GM19395 (cell line): ENCODE data around the gene GOLGA6A.
"Not testable (repeated sequence)": the region's sequence is repeated elsewhere in the genome, so short reads cannot be mapped to it uniquely, and the experiment has no call there.

Experiments
- ATAC-seq: cut with Tn5 transposase; IDR thresholded peaks from one replicate; pipeline ENCODE4 v1.9.1; 2021; ENCODE audit warnings: mild to moderate bottlenecking, moderate library complexity; ENCODE audit not compliant: unreplicated experiment

The GOLGA6A gene

GRCh38 chr15:74082450-74082849, at the start of gene GOLGA6A:
Gene GOLGA6A (minus strand): TSS chr15:74082550. CDS start chr15:74082509, 41 bp downstream.
- not testable (repeated sequence) for ATAC-seq

- no peak for ATAC-seq
Measured at GRCh38 chr15:74131628-74132413, 49.5 kb upstream of the GOLGA6A start.

GRCh38 chr15:74130849-74131627, 48.7 kb upstream of the GOLGA6A start:
- ATAC-seq, result no peak

- no peak for ATAC-seq
Measured at GRCh38 chr15:74130155-74130848, 48.0 kb upstream of the GOLGA6A start, which contains the start of gene ISLR2. Gene ISLR2 (plus strand): TSS chr15:74130586. CDS start chr15:74132755, 2,169 bp downstream.

- ATAC-seq, result no peak
Measured at GRCh38 chr15:74129586-74130154, 47.3 kb upstream of the GOLGA6A start.

- ATAC-seq, result no peak
Measured at GRCh38 chr15:74128785-74129585, 46.6 kb upstream of the GOLGA6A start.

- ATAC-seq, result no peak
Measured at GRCh38 chr15:74127954-74128784, 45.8 kb upstream of the GOLGA6A start.

GRCh38 chr15:74127255-74127953, 45.1 kb upstream of the GOLGA6A start:
- ATAC-seq, result no peak

- no peak for ATAC-seq
Measured at GRCh38 chr15:74124759-74125158, 42.4 kb upstream of the GOLGA6A start.

- ATAC-seq, result no peak
Measured at GRCh38 chr15:74124196-74124595, 41.8 kb upstream of the GOLGA6A start.

- ATAC-seq, result no peak
Measured at GRCh38 chr15:74123658-74124057, 41.3 kb upstream of the GOLGA6A start.

GRCh38 chr15:74123131-74123429, 40.7 kb upstream of the GOLGA6A start:
- ATAC-seq, result no peak

- peak; percentile 65 for ATAC-seq
Measured at GRCh38 chr15:74122403-74123130, 40.2 kb upstream of the GOLGA6A start.

GRCh38 chr15:74121858-74122257, 39.5 kb upstream of the GOLGA6A start:
- no peak for ATAC-seq

- ATAC-seq, result no peak
Measured at GRCh38 chr15:74121039-74121438, 38.7 kb upstream of the GOLGA6A start.

- no peak for ATAC-seq
Measured at GRCh38 chr15:74120426-74120825, 38.1 kb upstream of the GOLGA6A start.

- ATAC-seq, result no peak
Measured at GRCh38 chr15:74109713-74110112, 27.4 kb upstream of the GOLGA6A start.

- ATAC-seq, result not testable (repeated sequence)
Measured at GRCh38 chr15:74108611-74109010, 26.3 kb upstream of the GOLGA6A start.
